ENCODE data around the gene GRIN2A. TPM values are rescaled to one million over a fixed set of nuclear protein-coding genes. Genes with fewer than 3 reads are reported as not detected.

GRIN2A gene
- total and polyA plus RNA-seq, 2 experiments from 2014 or later, result 0.42 to 5.5 TPM

DNA sequence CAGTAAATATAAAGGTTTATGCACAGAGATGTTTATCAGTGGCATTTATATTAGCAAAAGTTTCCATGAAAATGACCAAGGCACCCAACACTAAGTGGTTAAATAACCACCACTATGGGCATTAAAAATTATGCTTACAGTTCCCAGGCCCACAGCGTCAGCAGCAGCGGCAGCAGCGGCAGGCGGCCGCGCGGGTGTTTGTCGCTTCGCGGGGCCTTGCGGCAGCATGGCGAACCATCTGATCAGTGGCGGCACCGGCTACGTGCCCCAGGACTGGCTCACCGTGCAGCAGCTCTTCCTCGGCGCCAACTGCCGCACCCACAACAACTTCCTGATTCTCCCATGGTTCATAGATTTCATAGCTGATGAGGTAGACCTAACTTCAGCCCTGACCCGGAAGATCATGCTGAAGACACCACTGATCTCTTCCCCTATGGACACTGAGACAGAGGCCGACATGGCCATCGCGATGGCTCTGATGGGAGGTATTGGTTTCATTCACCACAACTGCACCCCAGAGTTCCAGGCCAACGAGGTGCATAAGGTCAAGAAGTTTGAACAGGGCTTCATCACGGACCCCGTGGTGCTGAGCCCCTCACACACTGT, 71.0 kb downstream of the GRIN2A start:
- Histone ChIP-seq H3K9me3 (ENCODE audit: low read depth) (no peaks in the 10 kb centered on the region), H3K36me3 (no peaks in the 10 kb centered on the region), H3K27me3 (no peaks in the 10 kb centered on the region), H3K4me1 (ENCODE audit: low read depth) (no peaks in the 10 kb centered on the region), H3K4me3 (no peak overlapping the region), H3K27ac (no peak overlapping the region)
- no peak for DNase-seq (ENCODE audit: low read depth in 1 of 2, low spot score in 1 of 2)
- TF ChIP-seq, protein P1, sequence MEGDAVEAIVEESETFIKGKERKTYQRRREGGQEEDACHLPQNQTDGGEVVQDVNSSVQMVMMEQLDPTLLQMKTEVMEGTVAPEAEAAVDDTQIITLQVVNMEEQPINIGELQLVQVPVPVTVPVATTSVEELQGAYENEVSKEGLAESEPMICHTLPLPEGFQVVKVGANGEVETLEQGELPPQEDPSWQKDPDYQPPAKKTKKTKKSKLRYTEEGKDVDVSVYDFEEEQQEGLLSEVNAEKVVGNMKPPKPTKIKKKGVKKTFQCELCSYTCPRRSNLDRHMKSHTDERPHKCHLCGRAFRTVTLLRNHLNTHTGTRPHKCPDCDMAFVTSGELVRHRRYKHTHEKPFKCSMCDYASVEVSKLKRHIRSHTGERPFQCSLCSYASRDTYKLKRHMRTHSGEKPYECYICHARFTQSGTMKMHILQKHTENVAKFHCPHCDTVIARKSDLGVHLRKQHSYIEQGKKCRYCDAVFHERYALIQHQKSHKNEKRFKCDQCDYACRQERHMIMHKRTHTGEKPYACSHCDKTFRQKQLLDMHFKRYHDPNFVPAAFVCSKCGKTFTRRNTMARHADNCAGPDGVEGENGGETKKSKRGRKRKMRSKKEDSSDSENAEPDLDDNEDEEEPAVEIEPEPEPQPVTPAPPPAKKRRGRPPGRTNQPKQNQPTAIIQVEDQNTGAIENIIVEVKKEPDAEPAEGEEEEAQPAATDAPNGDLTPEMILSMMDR (IDR thresholded peaks at IDR 0.05; ENCODE audit: low read depth, low read length), result no peak

DNA sequence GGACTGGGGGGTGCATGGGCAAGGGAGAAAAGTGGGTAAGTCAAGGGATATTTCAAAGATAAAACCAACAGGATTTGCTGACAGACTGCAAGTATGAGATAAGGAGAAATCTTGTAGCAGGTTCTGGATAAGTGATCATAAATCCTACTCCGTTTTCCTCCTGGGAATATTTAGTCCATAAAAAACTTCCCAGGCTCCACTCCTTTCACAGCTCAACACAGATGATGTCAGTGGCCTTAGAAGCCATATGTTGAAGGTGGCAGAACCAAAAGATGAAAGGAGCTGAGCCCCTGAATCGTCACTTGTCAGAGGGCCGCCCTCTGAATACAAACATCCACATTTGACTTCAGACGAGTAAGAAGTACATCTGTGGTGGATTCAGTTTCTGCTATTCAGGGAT, 71.7 kb downstream of the GRIN2A start:
- no peak overlapping the region for H3K4me3 ChIP-seq
- no peaks in the 10 kb centered on the region for H3K9me3 ChIP-seq (ENCODE audit: low read depth)
- H3K4me1 ChIP-seq (ENCODE audit: low read depth), result no peaks in the 10 kb centered on the region
- no peaks in the 10 kb centered on the region for H3K36me3 ChIP-seq
- H3K27me3 ChIP-seq, result no peaks in the 10 kb centered on the region
- no peak overlapping the region for H3K27ac ChIP-seq
- no peak for DNase-seq (ENCODE audit: low read depth in 1 of 2, low spot score in 1 of 2)
- TF ChIP-seq, protein P1 (IDR thresholded peaks at IDR 0.05; ENCODE audit: low read depth, low read length), result no peak

DNA sequence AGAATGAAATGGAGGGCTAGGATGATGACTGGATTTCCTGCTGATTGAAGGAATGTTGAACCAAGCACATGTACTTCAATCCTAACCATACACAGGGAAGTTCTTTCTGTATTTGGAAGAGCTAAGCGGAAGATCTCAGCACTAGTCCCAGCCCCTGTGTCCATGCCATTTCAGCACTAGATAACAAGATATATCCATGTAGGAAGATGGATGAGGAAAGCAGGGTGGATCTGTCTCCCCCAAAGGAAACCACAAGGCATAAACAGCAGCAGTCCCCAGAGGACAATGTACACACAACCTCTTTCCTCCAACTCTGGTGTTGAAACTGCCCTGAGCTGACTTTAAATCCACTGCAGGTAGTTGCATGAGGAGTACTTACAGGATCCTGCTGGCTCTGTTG, 75.1 kb downstream of the GRIN2A start:
- no peaks in the 10 kb centered on the region for H3K9me3 ChIP-seq (ENCODE audit: low read depth)
- no peak overlapping the region for H3K27ac ChIP-seq
- no peaks in the 10 kb centered on the region for H3K4me1 ChIP-seq (ENCODE audit: low read depth)
- TF ChIP-seq, protein P1 (IDR thresholded peaks at IDR 0.05; ENCODE audit: low read depth, low read length), result no peak
- no peak for DNase-seq (ENCODE audit: low read depth in 1 of 2, low spot score in 1 of 2)
- no peak overlapping the region for H3K4me3 ChIP-seq
- no peaks in the 10 kb centered on the region for H3K27me3 ChIP-seq
- no peaks in the 10 kb centered on the region for H3K36me3 ChIP-seq

GRCh38 chr16:10103700-10104099, 78.5 kb downstream of the GRIN2A start:
- TF ChIP-seq, protein P1 (IDR thresholded peaks at IDR 0.05; ENCODE audit: low read depth, low read length), result no peak
- Histone ChIP-seq H3K36me3 (no peaks in the 10 kb centered on the region), H3K4me3 (no peak overlapping the region), H3K4me1 (ENCODE audit: low read depth) (no peaks in the 10 kb centered on the region), H3K9me3 (ENCODE audit: low read depth) (no peaks in the 10 kb centered on the region), H3K27me3 (no peaks in the 10 kb centered on the region), H3K27ac (no peak overlapping the region)
- DNase-seq (ENCODE audit: low read depth in 1 of 2, low spot score in 1 of 2), result no peak

DNA sequence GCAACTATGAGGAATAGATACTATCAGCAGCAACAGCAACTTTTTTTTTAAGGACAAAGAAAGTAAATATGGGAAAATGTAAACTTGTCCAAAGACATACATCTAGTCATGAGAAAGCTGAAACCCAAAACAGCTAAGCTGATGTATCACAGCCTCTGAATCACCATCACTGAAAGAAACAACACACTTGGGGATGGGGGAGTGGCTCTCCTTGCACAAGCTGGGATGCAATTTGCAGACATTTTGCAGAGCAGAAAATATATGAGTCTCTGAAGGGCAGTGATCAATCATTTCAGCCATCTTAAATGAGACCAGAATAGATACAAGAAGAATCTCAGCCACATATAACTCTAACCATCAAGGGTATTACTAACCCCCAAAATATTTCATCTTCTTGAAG, 79.1 kb downstream of the GRIN2A start:
- Histone ChIP-seq H3K27me3 (no peaks in the 10 kb centered on the region), H3K9me3 (ENCODE audit: low read depth) (no peaks in the 10 kb centered on the region), H3K4me1 (ENCODE audit: low read depth) (no peaks in the 10 kb centered on the region), H3K36me3 (no peaks in the 10 kb centered on the region), H3K4me3 (no peak overlapping the region), H3K27ac (no peak overlapping the region)
- TF ChIP-seq, protein P1 (IDR thresholded peaks at IDR 0.05; ENCODE audit: low read depth, low read length), result no peak
- DNase-seq (ENCODE audit: low read depth in 1 of 2, low spot score in 1 of 2), result no peak

Measured in cardiac muscle cell (in vitro differentiated cells and primary cell).